8988T (cell line): ENCODE measurements around the gene TOP3A.

Experiments used
- DNase-seq: peaks from one replicate; pipeline ENCODE4 v3.0.0; 2011

The TOP3A gene

DNA sequence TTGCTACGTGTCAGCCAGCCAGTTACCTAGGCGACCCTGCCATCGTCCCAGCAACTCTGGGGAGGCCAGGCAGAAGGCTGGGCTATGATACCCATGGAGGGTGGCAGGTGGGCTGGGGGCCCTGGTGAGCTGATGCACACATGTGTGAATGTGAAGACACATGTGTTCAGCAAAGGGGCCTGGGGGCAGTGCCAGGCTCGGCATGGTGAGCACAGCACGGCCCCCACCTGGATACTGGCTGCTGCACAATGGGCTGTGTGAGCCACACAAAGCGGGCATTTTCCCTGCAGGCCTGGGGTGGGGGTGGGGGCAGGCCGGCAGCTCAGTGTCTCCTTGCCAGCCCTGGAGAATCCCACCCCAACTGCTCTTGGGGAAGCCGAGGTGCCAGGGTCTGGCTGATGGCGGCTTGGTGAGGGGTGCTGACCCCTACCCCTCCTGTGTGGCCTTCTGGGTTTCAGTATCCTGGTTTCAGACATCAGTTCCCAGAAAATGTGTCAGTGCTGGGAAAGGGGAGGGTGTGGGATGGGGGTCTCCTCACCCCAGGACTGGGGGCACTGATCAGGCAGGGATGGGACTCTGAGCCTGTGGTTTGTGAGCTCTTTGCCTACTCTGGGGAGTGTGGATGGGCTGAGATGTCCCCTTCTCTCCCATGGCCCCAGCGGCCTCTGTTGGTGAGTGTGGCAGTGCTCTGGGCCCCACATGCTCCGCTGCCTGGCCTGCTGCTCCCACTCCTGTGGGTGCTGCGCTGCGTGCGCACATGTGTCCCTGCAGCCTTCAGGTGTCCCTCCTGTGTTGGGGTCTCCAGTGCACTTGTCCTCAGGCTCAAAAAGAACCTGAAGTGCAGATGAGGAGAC, 84.3 kb downstream of the TOP3A start:
- no peak for DNase-seq

DNA sequence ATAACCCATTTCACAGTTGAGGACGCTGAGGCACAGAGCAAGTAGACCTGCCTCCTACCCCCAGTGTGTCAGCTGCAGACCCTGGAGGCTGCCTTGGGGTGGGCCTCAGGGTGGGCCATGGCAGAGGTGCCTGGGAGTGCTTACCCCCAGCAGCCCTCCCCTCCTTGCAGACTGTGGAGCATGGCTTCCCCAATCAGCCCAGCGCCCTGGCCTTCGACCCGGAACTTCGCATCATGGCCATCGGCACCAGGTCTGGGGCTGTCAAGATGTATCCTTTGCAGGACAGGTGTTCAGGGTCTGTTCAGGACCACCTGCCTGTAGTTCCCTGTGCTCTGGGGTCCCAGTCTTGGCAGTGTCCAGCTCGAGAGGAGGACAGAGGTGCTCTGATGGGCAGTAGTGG, 85.0 kb downstream of the TOP3A start:
- DNase-seq = no peak

DNA sequence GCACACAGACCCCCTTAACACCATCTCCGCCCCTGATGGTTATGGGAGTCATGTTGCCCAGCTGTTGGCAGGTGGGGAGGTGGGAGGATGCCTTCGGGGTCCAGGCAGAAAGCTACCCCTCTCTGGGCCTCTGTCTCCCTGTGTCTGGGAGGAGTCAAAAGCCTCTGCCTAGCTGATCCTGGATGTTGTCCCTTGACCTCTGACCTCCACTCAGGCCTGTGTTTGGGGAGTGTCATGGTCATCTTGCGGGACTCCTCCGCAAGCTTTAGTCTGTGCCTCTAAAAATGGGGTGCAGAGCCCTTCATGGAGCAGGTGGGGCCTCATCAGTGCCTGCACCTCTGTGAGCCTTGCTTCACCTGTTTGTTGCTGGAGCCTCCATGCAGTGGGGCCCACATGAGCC, 85.5 kb downstream of the TOP3A start:
- no peak for DNase-seq

DNA sequence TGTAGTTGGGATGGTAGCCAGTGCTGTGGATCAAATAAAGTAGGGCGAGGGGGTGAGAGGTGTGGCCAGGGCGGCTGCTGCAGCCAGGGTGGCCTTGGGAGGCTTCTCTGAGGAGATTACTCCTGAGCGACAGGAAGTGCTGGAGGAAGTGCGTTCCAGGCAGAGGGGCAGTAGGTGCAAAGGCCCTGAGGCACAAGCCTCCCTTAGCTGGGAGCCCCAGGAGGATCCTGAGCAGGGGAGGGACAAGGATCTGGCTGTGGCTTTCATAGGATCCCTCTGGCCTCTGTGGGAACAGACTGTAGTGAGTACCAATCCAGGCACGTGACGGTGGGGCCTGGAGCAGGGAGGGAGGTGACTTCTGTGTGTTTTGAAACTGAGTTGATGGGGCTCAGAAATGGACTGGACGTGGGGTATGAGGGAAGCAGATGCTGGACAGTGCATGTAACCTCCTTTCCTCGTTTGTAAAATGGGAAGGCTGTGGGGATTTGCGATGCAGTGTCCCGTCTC, 86.6 kb downstream of the TOP3A start:
- DNase-seq = no peak

DNA sequence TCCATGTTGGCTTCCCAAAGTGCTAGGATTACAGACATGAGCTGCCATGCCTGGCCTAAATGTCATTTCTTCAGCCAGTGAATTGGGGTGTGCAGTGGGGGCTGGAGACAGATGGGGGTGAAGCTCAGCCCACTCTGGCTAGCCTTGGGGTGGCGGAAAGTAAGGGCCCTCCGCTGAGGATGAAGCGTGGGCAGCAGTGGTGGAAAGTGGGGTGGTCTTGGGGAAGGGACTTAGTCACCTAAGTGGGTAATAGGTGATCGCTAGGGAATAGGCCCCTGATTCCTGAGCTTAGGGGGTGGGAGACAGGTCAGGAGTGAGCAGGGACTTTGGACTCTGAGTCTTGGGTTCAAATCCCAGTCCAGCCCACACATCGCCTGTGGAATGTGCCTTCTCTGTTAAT, 87.2 kb downstream of the TOP3A start:
- no peak for DNase-seq

DNA sequence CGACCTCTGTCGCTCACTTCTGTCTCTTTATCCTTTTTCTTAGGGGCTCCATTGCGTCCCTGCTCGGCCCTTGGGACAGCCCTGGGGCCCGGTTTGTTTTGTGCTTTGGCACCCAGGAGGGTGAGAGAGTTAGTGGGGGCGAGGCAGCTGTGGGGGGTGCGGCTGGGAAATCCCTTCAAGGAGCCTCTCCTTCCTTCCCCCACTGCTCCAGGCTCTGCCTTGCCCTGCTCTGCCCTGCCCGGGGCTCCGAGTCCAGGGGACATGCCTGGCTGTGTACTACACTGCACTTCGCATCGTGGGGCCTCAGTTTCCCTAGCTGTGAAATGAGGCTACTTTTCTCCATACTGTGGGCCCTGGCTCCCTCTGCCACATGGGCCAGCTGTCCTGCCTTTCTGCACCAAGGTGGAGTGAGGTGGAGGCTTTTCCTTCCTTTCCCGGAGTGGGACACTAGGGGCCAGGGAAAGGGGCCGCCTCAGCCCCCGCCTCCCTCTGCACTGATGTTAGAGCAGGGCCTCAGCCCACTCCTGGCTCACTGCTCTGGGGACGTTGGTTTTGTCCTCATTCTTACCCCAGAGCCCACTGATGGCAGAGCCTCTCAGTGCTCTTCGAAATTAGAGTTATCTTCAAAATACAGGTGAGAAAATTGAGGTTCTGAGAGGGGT, 88.4 kb downstream of the TOP3A start:
- DNase-seq = no peak

DNA sequence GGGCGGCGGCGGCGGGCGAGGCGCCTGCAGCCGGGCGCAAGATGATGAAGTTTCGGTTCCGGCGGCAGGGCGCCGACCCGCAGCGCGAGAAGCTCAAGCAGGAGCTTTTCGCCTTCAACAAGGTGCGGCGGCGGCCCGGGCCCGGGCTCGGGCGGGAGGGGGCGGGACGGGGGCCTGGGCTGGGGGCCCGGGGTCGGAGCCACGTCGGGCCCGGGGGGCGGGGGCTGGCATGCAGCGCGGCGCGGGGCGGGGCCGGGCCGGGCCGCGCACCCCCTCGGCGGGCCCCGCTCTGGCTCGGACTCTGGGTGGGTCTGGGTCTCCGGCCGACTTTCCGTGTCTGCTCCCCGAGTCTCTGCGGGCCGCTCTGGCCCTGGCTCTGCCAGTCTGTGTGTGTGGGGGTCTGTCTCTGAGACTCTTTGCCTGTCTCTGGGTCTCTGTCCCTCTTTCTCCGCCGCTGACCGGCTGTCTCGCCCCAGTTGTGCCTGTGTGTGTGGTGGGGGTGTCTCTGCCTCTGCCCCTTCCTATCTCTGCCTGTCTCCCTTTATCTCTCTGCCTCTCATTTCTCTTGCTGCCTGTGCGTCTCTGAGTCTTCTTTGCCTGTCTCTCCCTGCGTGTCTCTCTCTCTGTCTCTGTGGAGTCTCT, 89.0 kb downstream of the TOP3A start:
- DNase-seq = peak; percentile 49

DNA sequence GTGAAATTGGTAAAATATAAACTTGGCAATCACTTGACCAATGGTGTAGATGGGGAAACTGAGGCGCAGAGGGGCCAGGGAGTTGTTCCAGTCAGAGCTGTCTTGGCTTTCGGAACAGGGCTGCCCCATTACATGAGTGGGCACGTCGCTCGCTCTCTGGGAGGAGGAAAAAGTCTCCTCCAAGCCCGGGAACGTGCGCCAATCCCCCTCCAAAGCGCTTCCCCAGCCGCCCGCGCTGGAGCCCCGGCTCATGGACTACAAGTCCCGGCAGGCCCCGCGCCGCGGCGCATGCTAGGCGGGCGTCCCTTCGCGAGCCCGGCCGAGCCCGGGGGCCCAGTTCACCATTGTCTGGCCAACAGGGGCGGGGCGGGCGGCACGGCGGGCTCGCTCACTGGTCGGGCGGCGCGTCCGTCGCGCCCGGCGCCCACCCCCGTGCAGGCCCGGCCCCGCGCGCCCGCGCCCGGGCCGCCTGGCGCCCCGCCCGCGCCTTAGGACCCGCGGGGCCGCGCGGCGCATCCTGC, 89.6 kb downstream of the TOP3A start, which contains the start of gene LLGL1:
Gene LLGL1, plus strand, starts transcription at position 515 of the 521 bp plus-strand sequence. CDS start 48 bp downstream, outside the sequence.
- DNase-seq = peak; percentile 100

DNA sequence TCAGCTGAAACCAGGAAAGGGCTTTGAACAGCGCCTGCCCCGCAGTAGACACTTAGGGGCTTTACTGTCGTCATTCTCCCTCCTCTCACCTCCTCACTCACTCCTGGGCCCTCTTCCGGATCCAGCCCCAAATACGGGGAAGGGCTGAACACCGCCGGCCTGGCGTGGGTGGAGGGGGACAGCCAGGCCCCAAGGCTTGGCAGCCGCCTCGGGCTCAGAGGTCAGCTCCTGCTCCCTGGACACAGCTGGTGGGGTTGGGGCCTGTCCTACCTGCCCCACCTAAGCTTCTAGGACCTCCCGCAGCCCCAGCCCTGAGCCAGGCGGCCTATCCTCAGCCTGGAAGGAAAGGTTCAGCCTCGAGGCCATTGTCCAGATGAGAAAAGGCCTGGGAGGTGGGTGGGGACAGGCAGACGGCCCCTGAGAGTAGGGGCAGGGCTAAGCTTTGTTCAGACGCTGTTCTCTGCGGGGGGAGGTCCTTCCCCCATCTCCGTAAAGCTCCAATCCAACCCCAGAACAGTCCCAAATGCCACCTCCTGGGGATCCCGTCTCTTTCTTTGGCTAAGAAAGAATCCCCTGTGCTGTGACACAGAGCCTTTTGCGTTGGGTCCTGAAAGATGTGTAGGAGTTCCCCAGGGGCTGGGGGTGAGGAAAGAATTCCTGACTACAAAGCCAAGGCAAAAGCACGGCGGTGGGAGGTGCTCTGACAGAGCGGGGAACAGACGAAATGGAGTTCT, 90.2 kb downstream of the TOP3A start:
- peak; percentile 8 for DNase-seq

DNA sequence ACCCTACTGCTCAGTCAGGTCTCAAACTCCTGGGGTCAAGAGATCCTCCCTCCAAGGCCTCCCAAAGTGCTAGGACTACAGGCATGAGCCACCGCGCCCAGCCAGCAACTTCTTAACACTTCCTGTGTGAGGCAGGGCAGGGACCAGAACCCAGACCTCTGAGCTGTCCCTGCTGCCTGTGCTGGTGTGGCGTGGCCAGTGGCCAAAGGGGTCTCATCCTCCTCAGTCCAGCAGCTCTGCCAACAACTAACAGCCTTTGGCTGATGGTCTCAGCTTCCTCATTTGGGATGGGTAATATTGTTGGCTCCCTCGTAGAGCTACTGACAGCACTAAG, 90.8 kb downstream of the TOP3A start:
- no peak for DNase-seq
